Measurements from ENCODE around the gene RYK.
A peak's percentile ranks its signal among the peaks of the same experiment; 100 is the strongest.

Gene RYK

GRCh38 chr3:134144694-134145093 is 106.0 kb downstream of the RYK start:
- H3K27ac ChIP-seq = no peak overlapping the region
- no peak for TF ChIP-seq CTCF (IDR thresholded peaks at IDR 0.05)

GRCh38 chr3:134143828-134144401 is 106.7 kb downstream of the RYK start:
- Histone ChIP-seq H3K27ac (peak overlapping the region in 1 of 2 donors; percentile 21), H3K4me3 (no peak overlapping the region)
- TF ChIP-seq CTCF (IDR thresholded peaks at IDR 0.05) = no peak
- DNase-seq (ENCODE audit: low spot score) = no peak

More at GRCh38 chr3:134144694-134145093, 106.0 kb downstream of the RYK start:
- no peak overlapping the region for H3K4me3 ChIP-seq
- no peak for DNase-seq (ENCODE audit: low spot score)

GRCh38 chr3:134136604-134137003 is 114.1 kb downstream of the RYK start:
- no peak for TF ChIP-seq CTCF (IDR thresholded peaks at IDR 0.05)
- DNase-seq (ENCODE audit: low spot score) = no peak
- Histone ChIP-seq H3K4me3 (no peak overlapping the region), H3K27ac (no peak overlapping the region)

GRCh38 chr3:134134698-134135415 is 115.8 kb downstream of the RYK start:
- no peak for DNase-seq (ENCODE audit: low spot score)
- TF ChIP-seq CTCF (IDR thresholded peaks at IDR 0.05) = no peak
- Histone ChIP-seq H3K27ac (no peak overlapping the region), H3K4me3 (no peak overlapping the region)

GRCh38 chr3:134134240-134134639 is 116.4 kb downstream of the RYK start:
- H3K27ac ChIP-seq = no peak overlapping the region
- no peak overlapping the region for H3K4me3 ChIP-seq
- no peak for DNase-seq (ENCODE audit: low spot score)
- TF ChIP-seq CTCF (IDR thresholded peaks at IDR 0.05) = no peak

- DNase-seq (ENCODE audit: low spot score) = no peak
- no peak overlapping the region for H3K4me3 ChIP-seq
- no peak overlapping the region for H3K27ac ChIP-seq
- TF ChIP-seq CTCF (IDR thresholded peaks at IDR 0.05) = no peak
Observed at GRCh38 chr3:134132961-134133360, 117.7 kb downstream of the RYK start.

GRCh38 chr3:134126153-134126552 is 124.5 kb downstream of the RYK start:
- no peak overlapping the region for H3K4me3 ChIP-seq
- TF ChIP-seq CTCF (IDR thresholded peaks at IDR 0.05) = no peak
- no peak overlapping the region for H3K27ac ChIP-seq
- DNase-seq (ENCODE audit: low spot score) = no peak
